Measurements from ENCODE around the gene KCNB1.

KCNB1 gene

GRCh38 chr20:49344975-49345374 lies 137.5 kb downstream of the KCNB1 start:
- no peak for DNase-seq (ENCODE audit: low spot score)
- TF ChIP-seq, protein P1, sequence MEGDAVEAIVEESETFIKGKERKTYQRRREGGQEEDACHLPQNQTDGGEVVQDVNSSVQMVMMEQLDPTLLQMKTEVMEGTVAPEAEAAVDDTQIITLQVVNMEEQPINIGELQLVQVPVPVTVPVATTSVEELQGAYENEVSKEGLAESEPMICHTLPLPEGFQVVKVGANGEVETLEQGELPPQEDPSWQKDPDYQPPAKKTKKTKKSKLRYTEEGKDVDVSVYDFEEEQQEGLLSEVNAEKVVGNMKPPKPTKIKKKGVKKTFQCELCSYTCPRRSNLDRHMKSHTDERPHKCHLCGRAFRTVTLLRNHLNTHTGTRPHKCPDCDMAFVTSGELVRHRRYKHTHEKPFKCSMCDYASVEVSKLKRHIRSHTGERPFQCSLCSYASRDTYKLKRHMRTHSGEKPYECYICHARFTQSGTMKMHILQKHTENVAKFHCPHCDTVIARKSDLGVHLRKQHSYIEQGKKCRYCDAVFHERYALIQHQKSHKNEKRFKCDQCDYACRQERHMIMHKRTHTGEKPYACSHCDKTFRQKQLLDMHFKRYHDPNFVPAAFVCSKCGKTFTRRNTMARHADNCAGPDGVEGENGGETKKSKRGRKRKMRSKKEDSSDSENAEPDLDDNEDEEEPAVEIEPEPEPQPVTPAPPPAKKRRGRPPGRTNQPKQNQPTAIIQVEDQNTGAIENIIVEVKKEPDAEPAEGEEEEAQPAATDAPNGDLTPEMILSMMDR (IDR thresholded peaks at IDR 0.05; ENCODE audit: extremely low read depth, insufficient read depth, missing control alignments): no peak
- in situ Hi-C loops (cut with MboI; ENCODE audit: low pct_unique_long_range_greater_than_20kb, low sequenced_read_pairs, unreplicated experiment): loop anchor here (25.0 kb wide), 1 partner anchor 517 kb away; no protein-coding TSS in a partner anchor

DNA sequence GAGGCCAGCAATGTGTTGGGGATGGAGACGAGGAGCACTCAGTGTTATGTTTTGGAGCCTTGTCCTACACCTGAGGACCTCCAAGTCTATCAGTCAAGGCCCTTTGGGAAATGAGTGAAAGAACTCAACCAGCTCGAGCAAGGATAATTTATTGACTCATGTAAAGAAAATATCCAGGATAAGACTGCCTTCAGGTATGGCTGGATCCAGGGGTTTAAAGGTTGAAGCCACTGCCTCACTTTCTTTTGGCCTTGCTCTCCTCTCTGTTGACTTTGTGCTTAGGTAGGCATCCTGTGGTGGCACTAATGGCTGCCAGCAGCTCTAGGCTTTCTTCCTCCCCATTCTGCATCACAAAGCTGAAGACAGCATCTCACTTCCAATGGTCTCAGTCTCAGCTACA lies 138.3 kb downstream of the KCNB1 start:
- no peak for DNase-seq (ENCODE audit: low spot score)
- TF ChIP-seq, protein P1 (IDR thresholded peaks at IDR 0.05; ENCODE audit: extremely low read depth, insufficient read depth, missing control alignments): no peak
- in situ Hi-C loops (cut with MboI; ENCODE audit: low pct_unique_long_range_greater_than_20kb, low sequenced_read_pairs, unreplicated experiment): loop anchor here (25.0 kb wide), 1 partner anchor 518 kb away; no protein-coding TSS in a partner anchor

- no peak for DNase-seq (ENCODE audit: low spot score)
- in situ Hi-C loops (cut with MboI; ENCODE audit: low pct_unique_long_range_greater_than_20kb, low sequenced_read_pairs, unreplicated experiment): loop anchor here (25.0 kb wide), 1 partner anchor 519 kb away; no protein-coding TSS in a partner anchor
- TF ChIP-seq, protein P1 (IDR thresholded peaks at IDR 0.05; ENCODE audit: extremely low read depth, insufficient read depth, missing control alignments): no peak
These were observed 139.2 kb downstream of the KCNB1 start for GRCh38 chr20:49343246-49343645.

GRCh38 chr20:49340161-49340966 lies 142.1 kb downstream of the KCNB1 start:
- no peak for DNase-seq (ENCODE audit: low spot score)
- in situ Hi-C loops (cut with MboI; ENCODE audit: low pct_unique_long_range_greater_than_20kb, low sequenced_read_pairs, unreplicated experiment): loop anchor here (25.0 kb wide), 1 partner anchor 522 kb away; no protein-coding TSS in a partner anchor
- TF ChIP-seq, protein P1 (IDR thresholded peaks at IDR 0.05; ENCODE audit: extremely low read depth, insufficient read depth, missing control alignments): no peak

DNA sequence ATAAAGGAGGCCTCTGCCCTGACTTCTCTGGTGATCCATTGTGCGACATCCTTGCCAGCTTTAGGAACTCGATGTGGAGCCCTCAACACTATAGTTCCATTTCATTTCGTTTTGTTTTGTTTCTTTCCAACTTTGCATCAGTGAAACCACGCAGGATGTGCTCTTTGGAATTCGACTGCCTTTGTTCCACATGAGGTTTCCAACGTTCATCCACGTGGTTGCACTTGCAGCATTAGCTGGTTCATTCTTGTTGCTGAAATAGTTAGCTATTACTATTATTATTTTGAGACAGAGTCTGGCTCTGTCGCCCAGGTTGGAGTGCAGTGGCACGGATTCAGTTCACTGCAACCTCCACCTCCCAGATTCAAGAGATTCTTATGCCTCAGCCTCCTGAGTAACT lies 143.3 kb downstream of the KCNB1 start:
- DNase-seq (ENCODE audit: low spot score): no peak
- in situ Hi-C loops (cut with MboI; ENCODE audit: low pct_unique_long_range_greater_than_20kb, low sequenced_read_pairs, unreplicated experiment): loop anchor here (10.0 to 25.0 kb wide), 2 partner anchors 176 to 523 kb away; no protein-coding TSS in a partner anchor
- TF ChIP-seq, protein P1 (IDR thresholded peaks at IDR 0.05; ENCODE audit: extremely low read depth, insufficient read depth, missing control alignments): no peak

DNA sequence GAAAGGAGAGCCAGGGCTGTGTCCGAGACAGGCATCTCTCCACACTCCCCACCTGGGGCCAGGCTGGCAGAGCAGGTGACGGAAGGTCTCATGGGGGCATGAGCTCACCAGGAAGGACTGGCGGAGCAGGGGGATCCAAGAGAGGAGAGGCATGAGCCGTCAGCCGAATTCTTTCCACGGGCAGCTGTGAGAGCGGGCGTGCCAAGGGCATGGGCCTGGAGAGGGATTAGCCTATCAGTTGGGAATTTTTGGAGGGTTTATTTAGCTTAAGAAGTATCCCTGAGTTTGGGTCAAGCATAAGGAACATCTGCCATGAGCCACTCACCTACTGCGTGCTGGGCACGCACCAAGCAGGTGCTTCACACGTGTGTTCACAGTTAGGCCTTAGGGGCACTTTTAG lies 144.4 kb downstream of the KCNB1 start:
- TF ChIP-seq, protein P1 (IDR thresholded peaks at IDR 0.05; ENCODE audit: extremely low read depth, insufficient read depth, missing control alignments): no peak
- DNase-seq (ENCODE audit: low spot score): no peak
- in situ Hi-C loops (cut with MboI; ENCODE audit: low pct_unique_long_range_greater_than_20kb, low sequenced_read_pairs, unreplicated experiment): loop anchor here (10.0 to 25.0 kb wide), 2 partner anchors 177 to 524 kb away; no protein-coding TSS in a partner anchor
